HG03457 (cell line): ENCODE data around the gene MDN1.
"Not testable (repeated sequence)": the region's sequence is repeated elsewhere in the genome, so short reads cannot be mapped to it uniquely, and the experiment has no call there.

ENCODE experiments used
- ATAC-seq: cut with Tn5 transposase; IDR thresholded peaks from one replicate; pipeline ENCODE4 v1.9.1; 2021; ENCODE audit warnings: moderate number of reproducible peaks; ENCODE audit not compliant: unreplicated experiment

Gene MDN1

DNA sequence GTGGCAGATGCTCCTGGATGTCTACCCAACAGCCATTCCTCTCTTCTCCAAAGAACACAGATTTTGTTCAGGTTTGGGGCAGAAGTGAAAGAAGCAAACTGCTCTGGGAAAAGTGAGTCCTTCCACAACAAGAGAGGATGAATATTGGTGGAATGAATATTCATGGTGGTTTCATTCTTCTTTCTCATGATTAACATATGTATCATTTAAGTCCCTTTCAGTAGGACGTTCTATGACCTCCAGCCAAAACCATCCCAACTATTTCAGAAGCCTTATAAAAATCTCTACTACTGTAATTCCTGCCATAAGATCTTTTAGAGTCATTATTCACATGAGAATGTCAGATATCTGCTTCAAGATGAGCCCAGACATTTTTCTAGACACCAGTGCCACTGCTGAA, 44.4 kb downstream of the MDN1 start:
- no peak for ATAC-seq

DNA sequence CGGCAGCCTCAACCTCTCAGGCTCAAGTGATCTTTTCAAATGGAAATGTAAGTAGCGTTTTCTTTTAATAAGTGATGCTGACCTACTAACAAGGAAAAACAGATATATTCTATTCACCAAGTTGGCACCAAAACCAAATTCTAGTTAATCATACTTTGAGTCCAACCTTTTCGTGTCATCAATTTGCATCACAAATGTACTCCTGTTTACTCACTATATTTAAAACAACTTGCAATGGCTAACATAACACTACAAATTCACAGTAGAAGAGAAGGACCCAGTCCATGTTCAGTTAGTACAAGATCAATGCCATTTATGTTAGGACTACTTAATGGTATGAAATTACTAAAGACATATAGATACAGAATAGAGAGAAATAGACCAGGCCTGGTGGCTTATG, 50.0 kb downstream of the MDN1 start:
- ATAC-seq = no peak

- no peak for ATAC-seq
These were observed 51.3 kb downstream of the MDN1 start for GRCh38 chr6:89768324-89768723.

DNA sequence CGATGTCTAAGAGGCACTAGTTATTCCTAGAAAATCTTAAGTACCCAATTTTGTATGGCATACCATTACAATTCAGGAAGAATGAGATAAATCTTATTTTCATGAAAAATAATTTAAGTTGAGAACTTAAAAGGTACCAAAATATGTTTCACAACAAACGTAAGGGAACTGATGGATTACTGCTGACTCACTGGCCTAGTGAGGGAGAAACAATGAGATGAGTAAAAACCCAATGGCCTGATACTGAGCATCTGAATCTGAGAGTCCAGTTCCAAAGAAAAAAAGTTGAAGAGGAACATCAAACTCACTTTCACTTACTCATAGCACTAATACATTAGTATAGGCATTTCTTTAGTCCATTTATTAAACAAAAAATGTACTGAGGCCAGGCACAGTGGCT, 56.0 kb downstream of the MDN1 start:
- no peak for ATAC-seq

GRCh38 chr6:89758830-89759229, 60.8 kb downstream of the MDN1 start:
- ATAC-seq = no peak

- no peak for ATAC-seq
These were observed 69.3 kb downstream of the MDN1 start for GRCh38 chr6:89750338-89750737.

DNA sequence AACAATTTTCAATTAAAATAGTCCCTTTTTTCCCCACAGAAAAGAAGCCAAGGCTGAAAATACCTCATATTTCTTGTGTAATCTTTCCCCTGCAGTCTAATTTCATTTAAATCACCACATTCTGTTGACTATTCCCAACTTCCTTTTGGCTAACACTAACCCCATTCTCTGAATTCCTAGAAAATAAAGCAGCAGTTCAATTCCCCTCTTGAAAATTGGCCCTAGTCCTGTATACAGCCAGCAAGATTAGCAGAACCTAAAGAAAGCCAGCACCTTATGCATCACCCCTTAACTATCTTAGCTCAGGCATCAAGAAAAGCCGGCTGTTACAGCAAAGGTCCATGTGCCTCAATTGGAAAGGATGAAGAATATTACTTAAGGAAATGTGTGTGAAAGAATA, 69.7 kb downstream of the MDN1 start:
- ATAC-seq = no peak

DNA sequence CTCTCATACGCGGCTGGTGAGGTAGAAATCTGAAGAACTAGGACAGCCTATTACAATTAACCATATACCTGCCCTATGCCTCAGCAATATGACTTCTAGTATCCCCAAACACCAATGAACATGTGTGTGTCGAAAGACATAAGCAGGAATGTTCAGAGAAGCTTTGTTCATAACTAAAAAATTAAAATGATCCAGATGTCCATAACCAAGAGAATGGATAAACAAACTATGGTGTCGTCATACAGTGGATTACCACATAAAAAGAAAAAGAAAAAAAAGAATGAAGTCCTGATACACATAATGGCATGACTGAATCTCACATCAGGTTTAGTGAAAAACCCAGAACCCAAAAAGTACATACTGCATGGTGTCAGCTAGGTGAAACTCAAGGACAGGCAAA, 73.9 kb downstream of the MDN1 start:
- ATAC-seq = no peak

- no peak for ATAC-seq
These were observed 74.5 kb downstream of the MDN1 start for GRCh38 chr6:89745096-89745495.

- ATAC-seq = no peak
These were observed 82.7 kb downstream of the MDN1 start for GRCh38 chr6:89736893-89737292.

- no peak for ATAC-seq
These were observed 85.1 kb downstream of the MDN1 start for GRCh38 chr6:89734526-89734925.

- ATAC-seq = no peak
These were observed 87.5 kb downstream of the MDN1 start for GRCh38 chr6:89731924-89732567.

GRCh38 chr6:89731262-89731661, 88.3 kb downstream of the MDN1 start:
- ATAC-seq = not testable (repeated sequence)

DNA sequence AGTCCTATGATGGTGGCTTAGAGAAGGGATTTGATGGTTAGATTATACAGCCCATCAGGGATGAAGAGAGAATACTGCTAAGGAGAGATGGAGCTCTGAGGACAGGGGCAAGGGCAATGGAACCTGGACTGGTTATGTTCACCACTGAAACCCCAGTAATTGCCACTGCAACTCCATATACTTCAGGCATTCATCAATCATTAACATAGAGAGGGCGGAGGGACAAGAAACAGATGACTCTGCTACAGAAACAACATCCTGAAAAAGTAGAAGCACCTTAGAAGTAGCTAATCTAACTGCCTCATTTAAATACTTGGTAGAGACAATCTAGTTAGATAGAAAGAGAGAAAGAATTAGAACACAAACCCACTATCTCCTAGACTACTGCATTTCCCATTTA, 89.8 kb downstream of the MDN1 start:
- peak; percentile 84 for ATAC-seq

DNA sequence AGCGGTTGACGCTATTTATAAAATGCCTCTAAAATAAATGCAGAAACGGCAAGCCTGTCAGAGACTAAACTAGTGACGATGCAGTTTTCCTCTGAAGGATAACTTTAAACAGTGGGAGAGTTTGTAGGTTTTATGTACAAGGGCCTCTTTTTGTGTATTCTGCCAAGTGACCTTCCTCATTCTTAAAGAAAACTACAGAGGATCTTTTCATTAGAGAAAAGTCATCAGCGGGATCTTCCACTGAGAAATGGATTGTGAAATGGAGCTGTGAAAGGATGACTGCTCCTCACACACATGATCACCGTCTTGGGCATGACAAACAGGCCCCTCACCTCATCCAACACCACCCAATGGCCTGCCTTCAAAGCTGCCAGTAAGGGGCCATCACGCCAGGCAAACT, 92.1 kb downstream of the MDN1 start:
- ATAC-seq = no peak

DNA sequence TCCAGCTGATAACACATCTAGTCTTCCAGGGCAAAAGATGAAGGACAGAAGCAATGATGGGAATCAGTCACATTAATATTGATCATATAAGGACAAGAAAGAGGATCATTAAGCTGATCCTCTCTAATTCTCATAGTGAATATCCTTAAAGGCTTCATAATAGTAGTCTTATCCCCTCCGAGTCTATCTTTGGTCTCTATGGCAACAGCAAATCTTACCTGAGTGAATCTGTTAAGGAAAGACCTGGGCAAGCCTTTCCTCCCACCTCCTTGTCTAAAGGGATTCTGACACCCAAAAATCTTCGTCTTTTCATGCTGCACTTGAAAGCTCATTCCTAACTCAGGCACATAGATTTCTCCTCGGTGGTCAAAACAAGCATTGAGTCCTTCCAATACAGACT, 94.6 kb downstream of the MDN1 start:
- ATAC-seq = no peak

- no peak for ATAC-seq
These were observed 96.5 kb downstream of the MDN1 start for GRCh38 chr6:89723046-89723445.

GRCh38 chr6:89716532-89716931, 103.1 kb downstream of the MDN1 start:
- ATAC-seq = no peak

DNA sequence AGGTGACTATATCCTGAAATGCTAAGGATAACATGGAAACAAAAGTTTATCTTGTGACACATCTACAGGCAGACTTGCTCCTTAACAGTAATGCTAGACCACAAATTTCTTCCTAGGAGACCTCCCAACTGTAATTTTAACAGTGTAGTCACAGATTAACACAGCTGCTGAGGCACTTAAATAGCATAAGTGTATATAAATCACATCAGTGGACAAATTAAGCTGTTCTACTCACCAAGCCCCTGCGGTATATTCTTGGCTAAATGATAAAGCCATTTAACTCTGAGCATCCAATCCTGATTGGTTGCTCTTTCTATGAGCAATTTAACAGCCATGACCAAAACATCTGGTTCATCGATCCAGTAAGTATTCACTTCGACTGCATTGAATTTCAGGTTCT, 107.8 kb downstream of the MDN1 start:
- no peak for ATAC-seq

DNA sequence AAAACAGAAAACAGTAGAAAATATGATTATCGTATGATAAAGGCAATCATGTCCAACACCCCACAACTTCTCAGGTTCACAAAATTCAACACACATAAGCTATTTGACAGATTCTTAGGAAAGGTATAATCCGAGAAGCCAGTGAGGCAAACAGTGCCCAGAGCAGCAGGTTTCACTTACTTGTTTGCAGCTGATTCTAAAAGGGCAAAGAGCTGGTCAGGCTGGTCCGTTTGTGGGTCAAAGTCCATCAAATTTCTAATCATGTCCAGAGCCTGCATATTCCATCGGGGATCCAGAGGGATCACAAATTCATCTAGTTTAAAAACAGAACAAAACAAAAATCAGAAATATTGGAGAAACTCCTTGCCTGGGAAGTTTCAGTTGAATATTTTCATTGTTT, 111.3 kb downstream of the MDN1 start:
- ATAC-seq = no peak

DNA sequence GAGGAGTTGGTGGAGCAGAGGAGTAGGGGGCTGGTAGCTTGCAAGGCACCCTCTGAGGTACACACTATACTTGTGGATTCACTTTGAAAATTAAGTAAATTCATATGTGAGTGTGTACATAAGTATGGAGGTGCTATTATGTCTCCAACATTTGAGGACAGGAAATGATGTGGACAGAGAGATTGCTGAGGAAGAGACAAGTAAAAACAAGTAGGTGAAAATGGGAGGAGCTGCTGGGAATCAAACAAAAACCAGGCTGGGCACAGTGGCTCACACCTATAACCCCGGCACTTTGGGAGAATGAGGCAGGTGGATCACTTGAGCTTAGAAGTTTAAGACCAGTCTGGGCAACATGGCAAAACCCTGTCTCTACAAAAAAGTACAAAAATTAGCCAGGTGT, 111.8 kb downstream of the MDN1 start:
- no peak for ATAC-seq

DNA sequence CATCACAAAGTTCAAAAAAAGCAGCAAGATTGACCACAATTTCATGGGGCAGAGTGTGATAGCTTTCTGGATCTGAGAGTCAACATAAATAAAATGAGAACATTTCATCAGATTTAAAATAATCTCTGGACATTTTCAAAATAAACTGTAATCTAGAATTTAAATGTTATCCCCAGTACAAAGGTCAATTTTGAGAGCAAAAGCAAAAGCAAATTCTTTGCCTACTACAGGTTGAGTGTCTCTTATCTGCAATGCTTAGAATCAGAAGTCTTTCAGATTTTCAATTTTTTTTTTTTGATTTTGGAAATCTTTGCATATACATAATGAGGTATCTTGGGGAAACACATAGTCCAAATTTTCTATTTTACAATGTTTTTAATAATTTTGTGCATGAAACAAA, 113.5 kb downstream of the MDN1 start:
- ATAC-seq = no peak

GRCh38 chr6:89703292-89703691, 116.3 kb downstream of the MDN1 start:
- no peak for ATAC-seq

GRCh38 chr6:89702349-89702748, 117.2 kb downstream of the MDN1 start:
- ATAC-seq = no peak
